Osteoblast (primary cell): Measurements from ENCODE around the gene HOTAIR. TPM values are rescaled to one million over a fixed set of nuclear protein-coding genes. Genes with fewer than 3 reads are reported as not detected.

ENCODE experiments used
- DNase-seq: peaks from one replicate; pipeline ENCODE4 v3.0.0; 2011; ENCODE audit warnings: low spot score, mixed read lengths; ENCODE audit not compliant: insufficient read length; ENCODE audit errors: missing footprints
- H2AFZ ChIP-seq: 2 replicates; pipeline ENCODE4 v1.6.0; 2011; ENCODE audit warnings: mild to moderate bottlenecking, low read length
- H3K27ac ChIP-seq: 2 replicates; pipeline ENCODE4 v1.5.1; 2011; ENCODE audit warnings: mild to moderate bottlenecking, low read depth, low read length, moderate library complexity
- H3K27me3 ChIP-seq: 2 replicates; pipeline ENCODE4 v1.6.0; 2012; ENCODE audit warnings: mild to moderate bottlenecking, control low read depth, inconsistent platforms, low read length, moderate library complexity; ENCODE audit not compliant: insufficient read depth
- H3K36me3 ChIP-seq: 2 replicates; pipeline ENCODE4 v1.5.1; 2011; ENCODE audit warnings: mild to moderate bottlenecking, low read length, control low read depth, moderate library complexity; ENCODE audit not compliant: insufficient read depth
- H3K4me1 ChIP-seq: 2 replicates; pipeline ENCODE4 v1.5.1; 2011; ENCODE audit warnings: mild to moderate bottlenecking, low read length, control low read depth, moderate library complexity; ENCODE audit not compliant: insufficient read depth
- H3K4me2 ChIP-seq: 2 replicates; pipeline ENCODE4 v1.6.0; 2011; ENCODE audit warnings: mild to moderate bottlenecking, low read length; ENCODE audit not compliant: insufficient read depth
- H3K4me3 ChIP-seq: fragments of 200-600 bp; sonication (generic); 3 replicates; pipeline ENCODE4 v1.5.1; 2012; ENCODE audit warnings: mild to moderate bottlenecking, low read length, inconsistent platforms; ENCODE audit not compliant: insufficient read depth
- H3K79me2 ChIP-seq: 2 replicates; pipeline ENCODE4 v1.6.0; 2012; ENCODE audit warnings: mild to moderate bottlenecking, low read length, control low read depth, inconsistent platforms; ENCODE audit not compliant: insufficient read depth
- H3K9me3 ChIP-seq: 2 replicates; pipeline ENCODE4 v1.5.1; 2011; ENCODE audit warnings: low read depth, low read length, control low read depth
- H4K20me1 ChIP-seq: 2 replicates; pipeline ENCODE4 v1.6.0; 2012; ENCODE audit warnings: mild to moderate bottlenecking, low read length, control low read depth; ENCODE audit not compliant: insufficient read depth
- CTCF ChIP-seq: IDR thresholded peaks from 2 replicates; pipeline ENCODE4 v1.5.1; 2011; ENCODE audit warnings: mild to moderate bottlenecking, low read depth, low read length, moderate library complexity; ENCODE audit errors: extremely low read depth
- total RNA-seq: library from RNA; depleted of rRNA; stranded (reverse); fragments of >200 nt; gene quantifications from 2 replicates; pipeline ENCODE4 v1.2.3, GENCODE V29; 2012

The HOTAIR gene
- total RNA-seq, 1 donor, result 0.72 TPM

- Histone ChIP-seq H3K36me3 (no peaks in the 10 kb centered on the region), H3K4me3 (peak overlapping the region; percentile 94), H2AFZ (peak overlapping the region; percentile 23), H3K4me2 (peak overlapping the region; percentile 94), H4K20me1 (peaks cover 11% of the 10 kb centered on the region), H3K27me3 (no peaks in the 10 kb centered on the region), H3K79me2 (peaks cover 79% of the 10 kb centered on the region), H3K9me3 (no peaks in the 10 kb centered on the region), H3K4me1 (peaks cover 55% of the 10 kb centered on the region), H3K27ac (peak overlapping the region; percentile 96)
- TF ChIP-seq CTCF, result no peak
- peak; percentile 96 for DNase-seq
These were observed 41.8 kb upstream of the HOTAIR start for GRCh38 chr12:54016478-54016964.

- Histone ChIP-seq H2AFZ (peak overlapping the region; percentile 23), H3K36me3 (no peaks in the 10 kb centered on the region), H3K4me2 (peak overlapping the region; percentile 94), H3K27ac (peak overlapping the region; percentile 86), H4K20me1 (peaks cover 6% of the 10 kb centered on the region), H3K27me3 (no peaks in the 10 kb centered on the region), H3K4me3 (peak overlapping the region; percentile 94), H3K79me2 (peaks cover 79% of the 10 kb centered on the region), H3K9me3 (no peaks in the 10 kb centered on the region), H3K4me1 (peaks cover 51% of the 10 kb centered on the region)
- no peak for TF ChIP-seq CTCF
- DNase-seq, result no peak
These were observed 41.3 kb upstream of the HOTAIR start for GRCh38 chr12:54016051-54016450.

- peak overlapping the region; percentile 94 for H3K4me2 ChIP-seq
- no peak overlapping the region for H3K27ac ChIP-seq
- DNase-seq, result no peak
- H2AFZ ChIP-seq, result no peak overlapping the region
- no peak overlapping the region for H3K4me3 ChIP-seq
- peaks cover 79% of the 10 kb centered on the region for H3K79me2 ChIP-seq
- no peaks in the 10 kb centered on the region for H3K27me3 ChIP-seq
- no peaks in the 10 kb centered on the region for H3K9me3 ChIP-seq
- no peaks in the 10 kb centered on the region for H3K36me3 ChIP-seq
- TF ChIP-seq CTCF, result no peak
- H4K20me1 ChIP-seq, result no peaks in the 10 kb centered on the region
- H3K4me1 ChIP-seq, result peaks cover 46% of the 10 kb centered on the region
These were observed 40.5 kb upstream of the HOTAIR start for GRCh38 chr12:54015018-54015931.

GRCh38 chr12:54014377-54015017 lies 39.7 kb upstream of the HOTAIR start:
- Histone ChIP-seq H3K27ac (peak overlapping the region; percentile 67), H3K9me3 (no peaks in the 10 kb centered on the region), H3K27me3 (no peaks in the 10 kb centered on the region), H3K36me3 (no peaks in the 10 kb centered on the region), H3K4me2 (peak overlapping the region; percentile 66), H3K79me2 (peaks cover 79% of the 10 kb centered on the region), H3K4me3 (peak overlapping the region; percentile 40), H3K4me1 (peaks cover 46% of the 10 kb centered on the region), H4K20me1 (no peaks in the 10 kb centered on the region), H2AFZ (peak overlapping the region; percentile 41)
- TF ChIP-seq CTCF, result no peak
- peak; percentile 67 for DNase-seq
